Tibial nerve (tissue), 4 donors: Measurements from ENCODE around the gene IFFO2.

Source experiments
- EP300 ChIP-seq, 2 donors: sonication (generic); formaldehyde crosslinking; IDR thresholded peaks; one replicate each; pipeline ENCODE4 v1.6.1; 2017; ENCODE audit warnings: antibody characterized with exemption in 2 of 2, mild to moderate bottlenecking in 1 of 2
- POLR2A ChIP-seq, 2 donors: fragments of 450-650 bp; IDR thresholded peaks; one replicate each; pipeline ENCODE4 v1.6.1; 2017; ENCODE audit warnings: antibody characterized with exemption in 2 of 2, mild to moderate bottlenecking in 2 of 2, moderate library complexity in 2 of 2
- TF ChIP-seq, protein P1 (sequence below), 5 experiments: fragments of 200-600 bp in 3 of 5; fragments of 450-650 bp in 2 of 5; sonication (generic) in 3 of 5; IDR thresholded peaks; one replicate each; pipeline ENCODE4 v1.5.1; 2016 to 2019; ENCODE audit warnings: antibody characterized with exemption in 5 of 5, mild to moderate bottlenecking in 3 of 5, moderate library complexity in 2 of 5

DNA sequence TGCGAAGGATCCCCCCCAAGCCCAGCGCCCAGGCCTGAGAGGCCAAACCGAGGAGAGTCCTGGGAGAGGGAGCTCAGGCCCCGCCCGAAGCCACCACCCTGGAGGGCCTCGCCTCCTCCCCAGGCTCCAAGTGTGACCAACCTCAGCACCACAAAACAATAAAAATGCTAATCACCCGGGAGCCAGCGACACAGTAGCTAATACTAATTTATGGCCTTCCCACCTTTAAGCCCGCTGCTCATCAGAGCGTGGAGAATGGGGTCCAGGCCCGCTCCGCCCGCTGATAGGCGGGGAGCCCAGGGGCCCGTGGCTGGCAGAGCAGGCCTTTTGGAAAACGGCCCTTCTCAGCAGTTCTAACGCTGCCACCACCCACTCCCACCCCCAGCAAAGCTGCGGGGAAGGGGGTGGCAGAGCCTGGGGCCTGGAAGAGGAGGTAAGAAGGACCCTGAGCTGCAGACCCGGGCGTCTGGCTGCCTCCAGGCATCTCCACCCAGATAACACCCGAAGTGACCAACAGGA lies 76.6 kb downstream of the IFFO2 start:
- TF ChIP-seq, protein P1, sequence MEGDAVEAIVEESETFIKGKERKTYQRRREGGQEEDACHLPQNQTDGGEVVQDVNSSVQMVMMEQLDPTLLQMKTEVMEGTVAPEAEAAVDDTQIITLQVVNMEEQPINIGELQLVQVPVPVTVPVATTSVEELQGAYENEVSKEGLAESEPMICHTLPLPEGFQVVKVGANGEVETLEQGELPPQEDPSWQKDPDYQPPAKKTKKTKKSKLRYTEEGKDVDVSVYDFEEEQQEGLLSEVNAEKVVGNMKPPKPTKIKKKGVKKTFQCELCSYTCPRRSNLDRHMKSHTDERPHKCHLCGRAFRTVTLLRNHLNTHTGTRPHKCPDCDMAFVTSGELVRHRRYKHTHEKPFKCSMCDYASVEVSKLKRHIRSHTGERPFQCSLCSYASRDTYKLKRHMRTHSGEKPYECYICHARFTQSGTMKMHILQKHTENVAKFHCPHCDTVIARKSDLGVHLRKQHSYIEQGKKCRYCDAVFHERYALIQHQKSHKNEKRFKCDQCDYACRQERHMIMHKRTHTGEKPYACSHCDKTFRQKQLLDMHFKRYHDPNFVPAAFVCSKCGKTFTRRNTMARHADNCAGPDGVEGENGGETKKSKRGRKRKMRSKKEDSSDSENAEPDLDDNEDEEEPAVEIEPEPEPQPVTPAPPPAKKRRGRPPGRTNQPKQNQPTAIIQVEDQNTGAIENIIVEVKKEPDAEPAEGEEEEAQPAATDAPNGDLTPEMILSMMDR (IDR thresholded peaks at IDR 0.05): no peak
- TF ChIP-seq POLR2A (IDR thresholded peaks at IDR 0.05) (no peak), EP300 (IDR thresholded peaks at IDR 0.05) (no peak)
